ENCODE results near the gene PKHD1.

- TF ChIP-seq CTCF (conservative IDR thresholded peaks at IDR 0.05; ENCODE audit: low read depth, low read length), result no peak
- TF ChIP-seq EZH2 (IDR thresholded peaks at IDR 0.05; ENCODE audit: borderline replicate concordance, low read depth, low read length, poor library complexity, severe bottlenecking), result no peak
Observed at GRCh38 chr6:51892339-51892738, 195.1 kb downstream of the PKHD1 start.
